Fibroblast of villous mesenchyme (primary cell): ENCODE data around the gene SYNM. TPM values are rescaled to one million over a fixed set of nuclear protein-coding genes. Genes with fewer than 3 reads are reported as not detected.

Experiments used
- DNase-seq: peaks from one replicate; pipeline ENCODE4 v3.0.0-alpha.2; 2010; ENCODE audit warnings: low read depth
- H3K4me3 ChIP-seq: 2 replicates; pipeline ENCODE4 v1.5.1; 2011; ENCODE audit warnings: low read depth, mild to moderate bottlenecking, low read length
- CTCF ChIP-seq: IDR thresholded peaks from 2 replicates; pipeline ENCODE4 v1.5.1; 2012; ENCODE audit warnings: low read depth, mild to moderate bottlenecking, low read length; ENCODE audit not compliant: insufficient read depth
- total RNA-seq: library from RNA; depleted of rRNA; stranded (reverse); fragments of >200 nt; gene quantifications from 2 replicates; pipeline ENCODE4 v1.2.3, GENCODE V29; 2012

SYNM gene
- total RNA-seq, 1 donor, result 5.6 TPM

DNA sequence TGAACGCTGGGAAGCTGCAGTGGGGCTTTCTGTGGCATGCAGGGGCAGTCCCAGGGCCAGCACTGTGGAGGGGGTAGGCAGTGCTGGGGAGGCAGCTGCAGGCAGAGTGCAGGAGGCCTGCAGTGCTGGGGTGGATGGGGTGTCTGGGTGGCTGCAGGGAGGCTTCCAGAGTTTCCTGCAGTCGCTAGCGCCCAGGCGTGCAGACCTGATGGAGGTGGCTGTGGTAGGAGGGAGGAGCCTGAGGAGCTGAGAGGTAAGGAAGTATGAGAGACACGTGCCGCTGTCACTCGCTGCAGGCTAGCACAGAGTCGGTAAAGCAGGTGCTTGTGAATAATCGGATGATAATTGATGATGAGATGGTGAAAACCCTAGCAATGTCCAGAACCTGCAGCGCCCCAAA, 16.3 kb downstream of the SYNM start:
- no peak overlapping the region for H3K4me3 ChIP-seq
- no peak for TF ChIP-seq CTCF
- DNase-seq, result no peak

DNA sequence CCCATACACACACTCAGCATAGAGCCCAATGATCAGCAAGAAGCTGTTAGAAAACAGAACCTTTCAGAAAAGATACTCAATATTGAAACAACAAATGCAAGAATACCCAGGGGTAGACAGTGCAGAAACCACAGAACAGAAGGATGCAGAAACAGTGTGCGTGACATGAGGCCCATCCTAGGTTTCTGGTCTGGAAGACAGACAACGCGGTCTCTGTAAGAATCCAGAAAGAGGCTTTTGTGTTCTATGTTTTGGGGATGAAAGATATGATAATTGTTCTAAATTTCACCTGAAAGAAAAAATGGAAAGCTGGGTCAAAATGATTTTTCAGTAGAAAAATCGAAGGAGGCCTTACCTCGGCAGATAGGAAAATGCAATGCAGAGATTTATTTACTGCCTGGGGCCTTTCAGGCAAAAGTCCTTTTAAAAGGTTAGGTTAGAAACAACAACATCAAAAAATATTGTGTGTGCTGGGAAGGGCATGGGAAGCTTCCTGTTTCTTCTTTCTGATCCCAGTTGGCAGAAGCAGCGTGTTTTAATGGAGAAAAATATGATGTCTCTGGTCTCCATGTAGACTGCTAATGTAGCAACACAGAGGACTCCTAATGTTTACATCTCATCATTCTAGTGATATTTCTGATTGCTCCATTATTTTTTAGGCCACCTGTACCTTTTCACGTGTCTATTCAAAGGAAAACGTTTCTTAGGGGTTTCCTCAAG, 17.0 kb downstream of the SYNM start:
- TF ChIP-seq CTCF, result no peak
- no peak for DNase-seq
- H3K4me3 ChIP-seq, result no peak overlapping the region

- H3K4me3 ChIP-seq, result peak overlapping the region; percentile 10
- TF ChIP-seq CTCF, result no peak
- DNase-seq, result no peak
These were observed 18.2 kb downstream of the SYNM start for GRCh38 chr15:99122831-99123712.

GRCh38 chr15:99123713-99124451, 19.0 kb downstream of the SYNM start:
- peak overlapping the region; percentile 17 for H3K4me3 ChIP-seq
- DNase-seq, result peak; percentile 93
- TF ChIP-seq CTCF, result no peak

DNA sequence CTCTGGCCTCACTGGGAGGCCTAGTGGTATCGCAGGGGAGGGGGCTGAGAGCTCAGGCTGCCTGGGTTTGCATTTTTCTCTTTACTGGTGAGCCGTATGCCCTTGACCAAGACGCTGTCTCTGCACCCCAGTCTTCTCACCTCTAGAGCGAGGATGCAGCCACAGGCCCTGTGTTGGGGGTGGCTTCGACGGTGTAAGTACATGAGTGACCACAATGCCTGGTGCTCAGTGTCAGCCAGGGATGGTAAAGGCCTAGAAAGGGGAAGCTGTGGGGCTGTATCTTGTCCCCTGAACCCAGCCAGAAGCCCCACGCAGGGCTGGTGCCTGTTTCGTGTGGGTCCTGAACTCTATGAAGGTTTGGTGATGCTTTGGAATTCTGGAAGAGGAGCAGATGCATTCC, 19.8 kb downstream of the SYNM start:
- no peak for TF ChIP-seq CTCF
- no peak for DNase-seq
- H3K4me3 ChIP-seq, result no peak overlapping the region

- no peak for TF ChIP-seq CTCF
- DNase-seq, result no peak
- no peak overlapping the region for H3K4me3 ChIP-seq
These were observed 20.4 kb downstream of the SYNM start for GRCh38 chr15:99125061-99125891.
